ENCODE results near the gene NUDT14.

The NUDT14 gene

GRCh38 chr14:105132921-105133654 is 48.0 kb downstream of the NUDT14 start:
- no peak for DNase-seq (ENCODE audit: low read depth)

DNA sequence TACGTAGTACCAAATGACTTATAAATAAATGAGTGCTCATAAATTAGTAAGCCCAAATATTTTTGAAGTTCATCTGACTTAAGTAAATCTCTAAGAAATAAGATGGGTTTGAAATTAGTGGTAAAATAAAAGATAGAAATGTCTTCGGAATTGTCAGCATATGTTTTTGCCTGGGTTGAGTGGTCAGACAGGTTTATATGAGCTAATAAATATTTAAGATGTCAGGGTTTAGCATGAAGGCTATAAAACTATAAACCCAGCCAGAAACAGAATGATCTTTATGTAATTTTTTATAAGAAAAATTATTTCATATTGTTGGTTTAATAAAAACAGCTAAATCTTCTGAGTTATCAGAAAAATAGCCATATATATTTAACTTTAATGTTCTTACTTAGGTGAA is 49.9 kb downstream of the NUDT14 start:
- DNase-seq (ENCODE audit: low read depth), result no peak

GRCh38 chr14:105128059-105128458 is 53.1 kb downstream of the NUDT14 start:
- DNase-seq (ENCODE audit: low read depth), result no peak

GRCh38 chr14:105126981-105127329 is 54.2 kb downstream of the NUDT14 start:
- no peak for DNase-seq (ENCODE audit: low read depth)

DNA sequence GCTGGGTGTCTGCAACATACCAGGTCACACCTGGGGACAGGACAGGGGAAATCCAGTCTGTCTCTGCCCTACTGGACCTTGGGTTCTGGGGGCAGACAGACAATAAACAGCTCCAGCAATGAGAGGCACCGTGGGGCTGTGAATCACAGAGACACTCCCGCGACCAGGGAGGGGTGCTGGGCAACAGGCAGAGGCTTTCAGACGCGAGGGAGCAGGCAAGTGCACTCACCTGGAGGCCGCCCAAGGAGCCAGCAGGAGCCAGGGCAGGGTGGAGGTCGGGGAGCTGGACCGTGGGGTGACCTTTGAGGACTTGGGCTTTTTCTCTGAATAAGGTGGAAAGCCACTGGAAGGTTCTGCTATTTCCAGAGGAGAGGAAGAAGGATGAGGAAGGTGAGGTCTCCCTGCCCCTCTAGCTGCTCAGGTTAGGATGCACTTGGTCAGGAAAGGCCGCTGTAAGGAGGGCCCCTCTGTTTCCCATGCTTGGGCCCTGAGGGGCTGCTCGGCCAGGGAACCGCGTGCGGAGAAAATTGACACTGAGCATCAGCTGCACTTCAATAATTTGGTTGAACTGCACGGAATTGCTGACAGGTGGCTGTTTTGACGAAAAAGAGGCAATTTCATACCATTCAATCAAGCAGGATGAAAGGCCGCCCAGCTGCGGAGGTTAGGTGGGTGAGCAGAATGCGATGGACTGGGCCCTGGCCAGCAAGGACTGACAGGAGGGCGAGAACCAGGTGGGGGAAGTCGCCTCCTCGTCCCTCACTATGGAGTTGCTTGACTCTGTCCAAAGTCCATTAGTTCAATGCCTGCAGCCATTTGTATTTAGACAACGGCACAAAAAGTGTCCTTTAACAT is 54.8 kb downstream of the NUDT14 start:
- DNase-seq (ENCODE audit: low read depth), result no peak

DNA sequence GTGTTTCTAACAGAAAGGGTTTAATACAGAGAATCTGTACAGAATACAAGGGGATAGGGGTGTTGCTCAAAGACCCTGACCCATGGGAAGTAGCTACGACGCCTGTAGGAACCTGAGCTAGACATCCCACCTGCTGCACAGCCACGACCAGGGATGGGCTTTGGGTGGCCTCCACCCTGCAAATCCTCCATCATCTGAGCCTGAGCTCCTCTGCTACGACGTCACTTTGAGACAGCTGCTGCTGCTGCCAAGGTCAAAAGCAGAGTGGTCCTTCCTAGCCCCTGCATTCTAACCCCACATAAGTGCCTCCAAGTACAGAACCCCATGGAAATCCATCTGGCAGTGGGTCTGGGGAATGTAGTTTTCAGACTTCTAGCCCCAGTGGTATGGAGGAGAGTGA is 56.3 kb downstream of the NUDT14 start:
- DNase-seq (ENCODE audit: low read depth), result no peak

GRCh38 chr14:105123981-105124765 is 56.9 kb downstream of the NUDT14 start:
- no peak for DNase-seq (ENCODE audit: low read depth)

DNA sequence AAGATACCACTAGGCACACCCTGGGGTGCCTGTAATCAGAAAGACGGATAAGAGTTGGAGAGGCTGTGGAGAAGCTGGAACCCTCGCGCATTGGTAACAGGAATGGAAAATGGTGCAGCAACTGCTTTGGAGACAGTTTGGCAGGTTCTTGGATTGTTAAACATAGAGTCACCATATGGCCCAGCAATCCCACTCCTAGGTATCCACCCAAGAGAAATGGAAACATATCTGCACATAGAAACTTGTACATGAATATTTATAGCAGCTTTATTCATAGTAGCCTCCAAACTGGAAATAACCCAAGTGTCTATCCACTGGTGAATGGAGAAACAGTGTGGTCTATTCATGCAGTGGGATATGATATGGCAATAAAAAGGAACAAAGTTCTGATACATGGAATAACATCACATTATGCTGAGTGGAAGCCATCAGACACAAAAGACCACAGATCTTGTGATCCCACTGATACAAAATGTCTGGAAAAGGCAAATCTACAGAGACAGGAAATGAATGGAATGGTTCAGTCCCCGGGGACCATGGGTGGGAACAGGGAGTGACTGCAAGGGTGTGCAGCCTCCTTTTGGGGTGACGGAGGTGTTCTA is 57.9 kb downstream of the NUDT14 start:
- DNase-seq (ENCODE audit: low read depth), result no peak

Measured in ELR (cell line).